ENCODE measurements around the gene GLI2.

GLI2 gene

DNA sequence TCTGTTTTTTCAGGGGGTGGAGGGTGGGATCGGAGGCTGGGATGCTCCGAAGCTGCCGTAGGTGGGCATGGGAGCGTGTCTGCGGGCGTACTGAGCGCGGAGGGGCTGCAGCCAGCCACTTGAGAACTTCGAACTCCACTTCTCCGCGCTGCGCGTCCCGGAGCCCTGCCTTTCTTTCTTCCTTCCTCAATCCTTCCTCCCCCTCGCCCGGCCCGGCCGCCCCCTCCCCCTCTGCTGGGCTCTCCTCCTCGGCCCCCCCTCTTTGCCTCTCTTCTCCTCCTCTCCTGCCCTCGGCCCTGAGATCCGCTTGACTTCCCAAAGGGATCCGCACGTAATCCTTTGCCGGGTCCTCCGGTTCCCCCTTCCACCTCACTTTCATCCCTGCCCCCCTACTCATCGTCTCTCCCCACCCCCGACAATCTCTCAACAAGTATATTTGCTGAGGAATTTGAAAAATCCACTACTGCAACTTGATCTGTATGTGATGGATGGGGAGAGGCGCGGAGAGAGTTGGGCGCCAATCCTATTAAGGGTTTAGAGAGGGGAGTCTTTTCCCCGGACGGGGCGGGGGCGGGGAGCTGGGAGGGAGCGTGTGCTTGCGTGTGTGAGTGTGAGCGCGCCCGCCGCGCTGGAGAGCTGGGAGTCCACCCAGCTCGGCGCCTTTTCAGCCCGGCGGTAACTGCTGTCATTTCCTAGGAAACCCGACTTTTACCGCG lies 1.1 kb downstream of the GLI2 start (continued):
- TF ChIP-seq, protein P1, sequence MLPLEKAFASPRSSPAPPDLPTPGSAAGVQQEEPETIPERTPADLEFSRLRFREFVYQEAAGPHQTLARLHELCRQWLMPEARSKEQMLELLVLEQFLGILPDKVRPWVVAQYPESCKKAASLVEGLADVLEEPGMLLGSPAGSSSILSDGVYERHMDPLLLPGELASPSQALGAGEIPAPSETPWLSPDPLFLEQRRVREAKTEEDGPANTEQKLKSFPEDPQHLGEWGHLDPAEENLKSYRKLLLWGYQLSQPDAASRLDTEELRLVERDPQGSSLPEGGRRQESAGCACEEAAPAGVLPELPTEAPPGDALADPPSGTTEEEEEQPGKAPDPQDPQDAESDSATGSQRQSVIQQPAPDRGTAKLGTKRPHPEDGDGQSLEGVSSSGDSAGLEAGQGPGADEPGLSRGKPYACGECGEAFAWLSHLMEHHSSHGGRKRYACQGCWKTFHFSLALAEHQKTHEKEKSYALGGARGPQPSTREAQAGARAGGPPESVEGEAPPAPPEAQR (tag by site-specific recombination; IDR thresholded peaks at IDR 0.05) = no peak
- TF ChIP-seq ZNF2 (tag by site-specific recombination; IDR thresholded peaks at IDR 0.05) = no peak
- no peak for TF ChIP-seq ZNF157 (tag by site-specific recombination; IDR thresholded peaks at IDR 0.05)
- TF ChIP-seq KLF10 (tag by site-specific recombination; IDR thresholded peaks at IDR 0.05) = 0 out of 2 replicates have a peak, but pooled peaks have one; percentile 20
- TF ChIP-seq, protein P2, sequence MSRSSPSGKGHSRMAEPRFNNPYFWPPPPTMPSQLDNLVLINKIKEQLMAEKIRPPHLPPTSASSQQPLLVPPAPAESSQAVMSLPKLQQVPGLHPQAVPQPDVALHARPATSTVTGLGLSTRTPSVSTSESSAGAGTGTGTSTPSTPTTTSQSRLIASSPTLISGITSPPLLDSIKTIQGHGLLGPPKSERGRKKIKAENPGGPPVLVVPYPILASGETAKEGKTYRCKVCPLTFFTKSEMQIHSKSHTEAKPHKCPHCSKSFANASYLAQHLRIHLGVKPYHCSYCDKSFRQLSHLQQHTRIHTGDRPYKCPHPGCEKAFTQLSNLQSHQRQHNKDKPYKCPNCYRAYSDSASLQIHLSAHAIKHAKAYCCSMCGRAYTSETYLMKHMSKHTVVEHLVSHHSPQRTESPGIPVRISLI (tag by site-specific recombination; IDR thresholded peaks at IDR 0.05) = no peak
- no peak for TF ChIP-seq KLF16 (tag by site-specific recombination; IDR thresholded peaks at IDR 0.05)
- no peak for TF ChIP-seq ZNF645 (tag by site-specific recombination; IDR thresholded peaks at IDR 0.05)
- peak; percentile 61 for TF ChIP-seq ZNF366 (tag by site-specific recombination; conservative IDR thresholded peaks at IDR 0.05)
- TF ChIP-seq HOXA7 (CRISPR knock-in tag; IDR thresholded peaks at IDR 0.05; ENCODE audit: borderline replicate concordance) = no peak
- no peak for TF ChIP-seq ZNF239 (tag by site-specific recombination; IDR thresholded peaks at IDR 0.05)
- peak; percentile 43; the same call in 1 of the 2 replicates for TF ChIP-seq SP2 (tag by site-specific recombination; IDR thresholded peaks at IDR 0.05)
- TF ChIP-seq IKZF3 (tag by site-specific recombination; IDR thresholded peaks at IDR 0.05) = no peak
- TF ChIP-seq ZNF777 (tag by site-specific recombination; IDR thresholded peaks at IDR 0.05; ENCODE audit: borderline replicate concordance) = no peak
- TF ChIP-seq ZNF37A (tag by site-specific recombination; IDR thresholded peaks at IDR 0.05) = no peak
- no peak for TF ChIP-seq ZNF184 (tag by site-specific recombination; IDR thresholded peaks at IDR 0.05)
- TF ChIP-seq ZNF274 (IDR thresholded peaks at IDR 0.05; ENCODE audit: low read length) = no peak
- TF ChIP-seq ZNF274 (tag by site-specific recombination; IDR thresholded peaks at IDR 0.05; ENCODE audit: borderline replicate concordance) = no peak
- no peak for TF ChIP-seq ZNF350 (tag by site-specific recombination; IDR thresholded peaks at IDR 0.05)
- no peak for TF ChIP-seq YY1 (tag by site-specific recombination; IDR thresholded peaks at IDR 0.05)
- TF ChIP-seq ZNF639 (tag by site-specific recombination; IDR thresholded peaks at IDR 0.05) = no peak
- no peak for TF ChIP-seq ZNF202 (tag by site-specific recombination; IDR thresholded peaks at IDR 0.05; ENCODE audit: borderline replicate concordance)
- no peak; the same call in none of the 2 replicates for TF ChIP-seq ZBTB48 (tag by site-specific recombination; IDR thresholded peaks at IDR 0.05)
- no peak for TF ChIP-seq ZNF433 (tag by site-specific recombination; IDR thresholded peaks at IDR 0.05; ENCODE audit: low read depth)
- TF ChIP-seq ZBTB26 (tag by site-specific recombination; optimal IDR thresholded peaks at IDR 0.05) = peak; percentile 62
- peak; percentile 88 for TF ChIP-seq ZNF398 (tag by site-specific recombination; IDR thresholded peaks at IDR 0.05)
- no peak for TF ChIP-seq ZNF148 (tag by site-specific recombination; IDR thresholded peaks at IDR 0.05; ENCODE audit: borderline replicate concordance)
- TF ChIP-seq ZNF707 (tag by site-specific recombination; IDR thresholded peaks at IDR 0.05) = no peak
- no peak for TF ChIP-seq ZNF24 (tag by site-specific recombination; IDR thresholded peaks at IDR 0.05)
